ENCODE results near the gene OR51V1. TPM values are rescaled to one million over a fixed set of nuclear protein-coding genes. Genes with fewer than 3 reads are reported as not detected.
"Not testable (repeated sequence)": the region's sequence is repeated elsewhere in the genome, so short reads cannot be mapped to it uniquely, and the experiment has no call there.

The OR51V1 gene
- total RNA-seq, 1 donor from 2014 or later: not detected

GRCh38 chr11:5171856-5172255, 28.6 kb downstream of the OR51V1 start:
- DNase-seq (ENCODE audit: low spot score): no peak

- not testable (repeated sequence) for DNase-seq (ENCODE audit: low spot score)
These were observed 34.6 kb downstream of the OR51V1 start for GRCh38 chr11:5165898-5166297.

- DNase-seq (ENCODE audit: low spot score): not testable (repeated sequence)
These were observed 35.7 kb downstream of the OR51V1 start for GRCh38 chr11:5164807-5165206.

GRCh38 chr11:5161045-5161444, 39.4 kb downstream of the OR51V1 start:
- not testable (repeated sequence) for DNase-seq (ENCODE audit: low spot score)

GRCh38 chr11:5160217-5160616, 40.3 kb downstream of the OR51V1 start:
- not testable (repeated sequence) for DNase-seq (ENCODE audit: low spot score)

GRCh38 chr11:5159806-5160205, 40.7 kb downstream of the OR51V1 start:
- DNase-seq (ENCODE audit: low spot score): no peak

GRCh38 chr11:5154657-5155056, 45.8 kb downstream of the OR51V1 start, which contains the start of gene OR52A1:
Gene OR52A1, minus strand, starts transcription at chr11:5154757. Its CDS starts 2,388 bp downstream, at chr11:5152369.
- DNase-seq (ENCODE audit: low spot score): no peak

GRCh38 chr11:5153574-5154431, 46.7 kb downstream of the OR51V1 start:
- no peak for DNase-seq (ENCODE audit: low spot score)

GRCh38 chr11:5151713-5152153, 48.7 kb downstream of the OR51V1 start:
- no peak for DNase-seq (ENCODE audit: low spot score)

Other genes starting within 250 kb of the OR51V1 start
- gene OR51A2, start 245.0 kb downstream of the OR51V1 start, total RNA-seq: not detected
- gene OR51L1, start 205.8 kb downstream of the OR51V1 start, total RNA-seq: not detected
- gene OR52J3, start 154.2 kb downstream of the OR51V1 start, total RNA-seq: not detected
- gene OR52E2, start 141.1 kb downstream of the OR51V1 start, total RNA-seq: not detected
- not detected for gene OR52E1, start 131.1 kb downstream of the OR51V1 start, total RNA-seq
- not detected for gene OR52A5, start 62.3 kb downstream of the OR51V1 start, total RNA-seq
- gene OR52A1, start 45.9 kb downstream of the OR51V1 start, total RNA-seq: not detected
- 144 TPM for gene HBB, start 26.4 kb upstream of the OR51V1 start, total RNA-seq
- 0.75 TPM for gene HBD, start 33.8 kb upstream of the OR51V1 start, total RNA-seq
- not detected for gene HBG1, start 49.2 kb upstream of the OR51V1 start, total RNA-seq
- gene HBG2, start 54.1 kb upstream of the OR51V1 start, total RNA-seq: not detected
- gene HBE1, start 69.3 kb upstream of the OR51V1 start, total RNA-seq: not detected
- gene OR51B4, start 101.3 kb upstream of the OR51V1 start, total RNA-seq: 0.42 TPM
- not detected for gene OR51B2, start 123.6 kb upstream of the OR51V1 start, total RNA-seq
- gene OR51B5, start 142.8 kb upstream of the OR51V1 start, total RNA-seq: 0.99 TPM
- not detected for gene OR51B6, start 150.8 kb upstream of the OR51V1 start, total RNA-seq
- gene OR51M1, start 183.1 kb upstream of the OR51V1 start, total RNA-seq: not detected
- not detected for gene OR51Q1, start 221.4 kb upstream of the OR51V1 start, total RNA-seq
- gene OR51I1, start 240.8 kb upstream of the OR51V1 start, total RNA-seq: 0.70 TPM
- not detected for gene OR51I2, start 248.6 kb upstream of the OR51V1 start, total RNA-seq